Neural cell (in vitro differentiated cells): ENCODE results near the gene PDE6H. TPM values are rescaled to one million over a fixed set of nuclear protein-coding genes. Genes with fewer than 3 reads are reported as not detected.

ENCODE experiments used
- H2AFZ ChIP-seq: fragments of 200-600, 300-800 bp; sonication (generic), shearing (Covaris generic); 2 replicates; pipeline ENCODE4 v1.6.0; 2014; ENCODE audit warnings: low read depth, mild to moderate bottlenecking, antibody characterized with exemption, low read length, moderate library complexity
- H3F3A ChIP-seq: fragments of 200-600 bp; shearing (Covaris generic); 2 replicates; pipeline ENCODE4 v1.6.1; 2016; ENCODE audit warnings: mild to moderate bottlenecking, moderate library complexity, mixed read lengths, antibody characterized with exemption, low read length; ENCODE audit not compliant: insufficient read depth, poor library complexity, severe bottlenecking
- H3K27ac ChIP-seq: fragments of 200-600, 300-800 bp; sonication (generic), shearing (Covaris generic); 2 replicates; pipeline ENCODE4 v1.5.1; 2014; ENCODE audit warnings: mild to moderate bottlenecking, low read length, moderate library complexity
- H3K27me3 ChIP-seq: fragments of 300-800, 200-600 bp; sonication (generic), shearing (Covaris generic); 2 replicates; pipeline ENCODE4 v1.6.0; 2014; ENCODE audit warnings: mild to moderate bottlenecking, low read depth, low read length, moderate library complexity; ENCODE audit not compliant: insufficient read depth
- H3K36me3 ChIP-seq: fragments of 300-800, 200-600 bp; sonication (generic), shearing (Covaris generic); 2 replicates; pipeline ENCODE4 v1.5.1; 2014; ENCODE audit warnings: mild to moderate bottlenecking, antibody characterized with exemption, low read length, moderate library complexity; ENCODE audit not compliant: insufficient read depth
- H3K4me2 ChIP-seq: fragments of 300-800, 200-600 bp; sonication (generic), shearing (Covaris generic); 2 replicates; pipeline ENCODE4 v1.6.0; 2014; ENCODE audit warnings: mild to moderate bottlenecking, low read length
- H3K4me3 ChIP-seq: fragments of 300-800, 200-600 bp; sonication (generic), shearing (Covaris generic); 2 replicates; pipeline ENCODE4 v1.5.1; 2014; ENCODE audit warnings: mild to moderate bottlenecking, low read length, moderate library complexity
- H3K79me2 ChIP-seq: fragments of 200-600 bp; shearing (Covaris generic); replicated peaks from 2 replicates; pipeline ENCODE4 v1.6.0; 2014; ENCODE audit warnings: mild to moderate bottlenecking, low read length, moderate library complexity; ENCODE audit not compliant: insufficient read depth
- H3K9ac ChIP-seq: fragments of 300-800, 200-600 bp; sonication (generic), shearing (Covaris generic); 2 replicates; pipeline ENCODE4 v1.6.1; 2016; ENCODE audit warnings: mild to moderate bottlenecking, low read length, mixed read lengths
- H3K9me2 ChIP-seq: fragments of 200-600 bp; shearing (Covaris generic); 2 replicates; pipeline ENCODE4 v1.6.1; 2016; ENCODE audit warnings: mild to moderate bottlenecking, low read length, mixed read lengths; ENCODE audit not compliant: insufficient read depth
- H3K9me3 ChIP-seq: fragments of 200-600, 300-800 bp; sonication (generic), shearing (Covaris generic); 2 replicates; pipeline ENCODE4 v1.6.1; 2016; ENCODE audit warnings: mild to moderate bottlenecking, mixed run types, low read length, moderate library complexity, mixed read lengths
- H4K20me1 ChIP-seq: fragments of 200-600 bp; shearing (Covaris generic); 2 replicates; pipeline ENCODE4 v1.6.1; 2016; ENCODE audit warnings: mild to moderate bottlenecking, mixed run types; ENCODE audit not compliant: insufficient read depth
- EP300 ChIP-seq: fragments of 450-650 bp; conservative IDR thresholded peaks from 2 replicates; pipeline ENCODE4 v1.6.1; 2014; ENCODE audit warnings: antibody characterized with exemption, mild to moderate bottlenecking, moderate library complexity; ENCODE audit not compliant: poor library complexity, severe bottlenecking
- EZH2 ChIP-seq: fragments of 200-600, 300-800 bp; shearing (Covaris generic), sonication (generic); IDR thresholded peaks from 2 replicates; pipeline ENCODE4 v1.6.1; 2014; ENCODE audit warnings: antibody characterized with exemption, low read length, borderline replicate concordance, mild to moderate bottlenecking; ENCODE audit not compliant: insufficient read depth, poor library complexity, severe bottlenecking
- MXI1 ChIP-seq: fragments of 450-650 bp; conservative IDR thresholded peaks from 2 replicates; pipeline ENCODE4 v1.6.1; 2014; ENCODE audit warnings: antibody characterized with exemption, mild to moderate bottlenecking; ENCODE audit not compliant: poor library complexity, severe bottlenecking
- POLR2AphosphoS5 ChIP-seq: IDR thresholded peaks from 2 replicates; pipeline ENCODE4 v1.6.1; 2012
- RAD21 ChIP-seq: fragments of 450-650 bp; conservative IDR thresholded peaks from 2 replicates; pipeline ENCODE4 v1.6.1; 2014; ENCODE audit warnings: antibody characterized with exemption, mild to moderate bottlenecking, moderate library complexity
- SMC3 ChIP-seq: fragments of 450-650 bp; conservative IDR thresholded peaks from 2 replicates; pipeline ENCODE4 v1.6.1; 2014; ENCODE audit warnings: antibody characterized with exemption, mild to moderate bottlenecking, moderate library complexity; ENCODE audit not compliant: poor library complexity
- TAF1 ChIP-seq: IDR thresholded peaks from 2 replicates; pipeline ENCODE4 v1.6.1; 2012; ENCODE audit warnings: low read depth
- polyA plus RNA-seq: library from polyadenylated mRNA; depleted of rRNA; stranded (reverse); fragments of >200 nt; gene quantifications from 2 replicates; pipeline ENCODE4 v1.2.3, GENCODE V29; 2014
- TF ChIP-seq, protein P1 (sequence below): fragments of 450-650 bp; IDR thresholded peaks from 2 replicates; pipeline ENCODE4 v1.5.1; 2014; ENCODE audit warnings: antibody characterized with exemption, mild to moderate bottlenecking, moderate library complexity; ENCODE audit not compliant: poor library complexity, severe bottlenecking
- TF ChIP-seq, protein P2 (sequence below): IDR thresholded peaks from 2 replicates; pipeline ENCODE4 v1.6.1; 2012; ENCODE audit warnings: borderline replicate concordance

Gene PDE6H
- polyA plus RNA-seq, 1 donor from 2014 or later = not detected

DNA sequence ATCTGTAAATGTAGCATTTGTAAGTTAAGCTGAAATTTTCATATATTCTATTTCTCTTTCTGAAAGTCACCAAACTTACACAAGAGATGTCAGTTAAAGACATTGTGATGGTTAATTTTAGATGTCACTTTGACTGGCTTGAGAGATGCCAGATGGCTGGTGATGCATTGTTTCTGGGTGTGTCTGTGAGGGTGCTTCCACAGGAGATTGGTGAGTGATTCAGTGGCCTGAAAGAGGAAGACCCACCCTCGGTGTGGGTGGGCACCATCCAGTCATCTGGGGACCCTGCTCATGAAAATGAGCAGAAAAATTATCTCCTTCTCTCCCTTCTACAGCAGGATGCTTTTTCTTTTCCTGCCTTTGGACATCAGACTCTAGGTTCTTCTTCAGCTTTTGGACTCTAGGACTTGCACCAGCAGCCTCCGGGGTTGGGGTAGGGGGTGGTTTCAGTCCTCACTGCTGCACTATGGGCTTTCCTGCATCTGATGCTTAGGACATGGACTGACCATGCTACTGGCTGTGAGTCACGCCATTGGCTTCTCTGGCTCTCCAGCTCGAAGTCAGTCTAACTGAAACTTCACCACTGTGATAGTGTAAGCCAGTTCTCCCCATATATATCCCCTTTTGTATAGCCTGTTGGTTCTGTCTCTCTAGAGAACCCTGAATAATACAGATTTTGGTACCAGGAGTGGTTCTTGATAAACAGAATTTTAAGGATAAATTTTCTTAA lies 20.9 kb downstream of the PDE6H start:
- Histone ChIP-seq H3K36me3 (no peaks in the 10 kb centered on the region), H3K4me2 (no peak overlapping the region), H3K9me2 (no peaks in the 10 kb centered on the region), H3K79me2 (no peaks in the 10 kb centered on the region), H3F3A (no peaks in the 10 kb centered on the region), H3K9me3 (no peaks in the 10 kb centered on the region), H2AFZ (no peak overlapping the region), H3K27ac (no peak overlapping the region), H4K20me1 (no peaks in the 10 kb centered on the region), H3K27me3 (no peaks in the 10 kb centered on the region), H3K9ac (no peak overlapping the region), H3K4me3 (no peak overlapping the region)
- TF ChIP-seq, protein P1, sequence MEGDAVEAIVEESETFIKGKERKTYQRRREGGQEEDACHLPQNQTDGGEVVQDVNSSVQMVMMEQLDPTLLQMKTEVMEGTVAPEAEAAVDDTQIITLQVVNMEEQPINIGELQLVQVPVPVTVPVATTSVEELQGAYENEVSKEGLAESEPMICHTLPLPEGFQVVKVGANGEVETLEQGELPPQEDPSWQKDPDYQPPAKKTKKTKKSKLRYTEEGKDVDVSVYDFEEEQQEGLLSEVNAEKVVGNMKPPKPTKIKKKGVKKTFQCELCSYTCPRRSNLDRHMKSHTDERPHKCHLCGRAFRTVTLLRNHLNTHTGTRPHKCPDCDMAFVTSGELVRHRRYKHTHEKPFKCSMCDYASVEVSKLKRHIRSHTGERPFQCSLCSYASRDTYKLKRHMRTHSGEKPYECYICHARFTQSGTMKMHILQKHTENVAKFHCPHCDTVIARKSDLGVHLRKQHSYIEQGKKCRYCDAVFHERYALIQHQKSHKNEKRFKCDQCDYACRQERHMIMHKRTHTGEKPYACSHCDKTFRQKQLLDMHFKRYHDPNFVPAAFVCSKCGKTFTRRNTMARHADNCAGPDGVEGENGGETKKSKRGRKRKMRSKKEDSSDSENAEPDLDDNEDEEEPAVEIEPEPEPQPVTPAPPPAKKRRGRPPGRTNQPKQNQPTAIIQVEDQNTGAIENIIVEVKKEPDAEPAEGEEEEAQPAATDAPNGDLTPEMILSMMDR = no peak
- no peak for TF ChIP-seq POLR2AphosphoS5
- TF ChIP-seq MXI1 = no peak
- TF ChIP-seq EP300 = no peak
- TF ChIP-seq, protein P2, sequence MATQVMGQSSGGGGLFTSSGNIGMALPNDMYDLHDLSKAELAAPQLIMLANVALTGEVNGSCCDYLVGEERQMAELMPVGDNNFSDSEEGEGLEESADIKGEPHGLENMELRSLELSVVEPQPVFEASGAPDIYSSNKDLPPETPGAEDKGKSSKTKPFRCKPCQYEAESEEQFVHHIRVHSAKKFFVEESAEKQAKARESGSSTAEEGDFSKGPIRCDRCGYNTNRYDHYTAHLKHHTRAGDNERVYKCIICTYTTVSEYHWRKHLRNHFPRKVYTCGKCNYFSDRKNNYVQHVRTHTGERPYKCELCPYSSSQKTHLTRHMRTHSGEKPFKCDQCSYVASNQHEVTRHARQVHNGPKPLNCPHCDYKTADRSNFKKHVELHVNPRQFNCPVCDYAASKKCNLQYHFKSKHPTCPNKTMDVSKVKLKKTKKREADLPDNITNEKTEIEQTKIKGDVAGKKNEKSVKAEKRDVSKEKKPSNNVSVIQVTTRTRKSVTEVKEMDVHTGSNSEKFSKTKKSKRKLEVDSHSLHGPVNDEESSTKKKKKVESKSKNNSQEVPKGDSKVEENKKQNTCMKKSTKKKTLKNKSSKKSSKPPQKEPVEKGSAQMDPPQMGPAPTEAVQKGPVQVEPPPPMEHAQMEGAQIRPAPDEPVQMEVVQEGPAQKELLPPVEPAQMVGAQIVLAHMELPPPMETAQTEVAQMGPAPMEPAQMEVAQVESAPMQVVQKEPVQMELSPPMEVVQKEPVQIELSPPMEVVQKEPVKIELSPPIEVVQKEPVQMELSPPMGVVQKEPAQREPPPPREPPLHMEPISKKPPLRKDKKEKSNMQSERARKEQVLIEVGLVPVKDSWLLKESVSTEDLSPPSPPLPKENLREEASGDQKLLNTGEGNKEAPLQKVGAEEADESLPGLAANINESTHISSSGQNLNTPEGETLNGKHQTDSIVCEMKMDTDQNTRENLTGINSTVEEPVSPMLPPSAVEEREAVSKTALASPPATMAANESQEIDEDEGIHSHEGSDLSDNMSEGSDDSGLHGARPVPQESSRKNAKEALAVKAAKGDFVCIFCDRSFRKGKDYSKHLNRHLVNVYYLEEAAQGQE = no peak
- TF ChIP-seq TAF1 = no peak
- TF ChIP-seq EZH2 = no peak
- no peak for TF ChIP-seq SMC3
- no peak for TF ChIP-seq RAD21

DNA sequence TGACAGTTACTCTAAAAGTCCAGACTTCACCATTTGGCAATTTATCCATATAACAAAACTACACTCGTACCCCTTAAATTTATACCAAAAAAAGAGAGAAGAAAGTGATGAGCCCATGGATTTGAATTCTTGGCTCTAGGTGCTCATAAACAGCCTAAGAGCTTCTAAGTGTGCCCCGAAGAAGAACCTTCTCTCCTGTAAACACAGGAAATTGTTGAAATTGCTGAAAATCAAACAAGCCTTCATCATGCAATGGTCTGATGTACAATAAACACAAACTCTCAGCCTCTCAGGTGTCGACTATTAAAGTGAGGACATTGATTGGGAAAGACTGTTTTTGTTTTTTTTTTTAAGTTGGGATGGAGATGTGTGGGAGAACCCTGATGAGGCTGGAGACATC lies 21.8 kb downstream of the PDE6H start:
- H3K27ac ChIP-seq = no peak overlapping the region
- TF ChIP-seq, protein P2 = no peak
- TF ChIP-seq SMC3 (no peak), POLR2AphosphoS5 (no peak), EP300 (no peak), TAF1 (no peak), EZH2 (no peak), RAD21 (no peak), MXI1 (no peak)
- TF ChIP-seq, protein P1 = no peak

More for the DNA sequence above, 21.8 kb downstream of the PDE6H start:
- Histone ChIP-seq H3K4me3 (no peak overlapping the region), H3K9me3 (no peaks in the 10 kb centered on the region), H2AFZ (no peak overlapping the region), H3K9ac (no peak overlapping the region), H3K27me3 (no peaks in the 10 kb centered on the region), H3F3A (no peaks in the 10 kb centered on the region), H3K36me3 (no peaks in the 10 kb centered on the region), H3K4me2 (no peak overlapping the region), H3K79me2 (no peaks in the 10 kb centered on the region), H3K9me2 (no peaks in the 10 kb centered on the region), H4K20me1 (no peaks in the 10 kb centered on the region)
